Immature natural killer cell (primary cell): ENCODE results near the gene NPAS3. TPM values are rescaled to one million over a fixed set of nuclear protein-coding genes. Genes with fewer than 3 reads are reported as not detected.

Experiments used
- DNase-seq, 3 donors: peaks; one replicate each; pipeline ENCODE4 v3.0.0; 2022; ENCODE audit warnings: mixed read lengths in 1 of 3
- H3K27ac Mint-ChIP-seq, 6 donors: one replicate each; pipeline ENCODE4 v1.8.0; 2020; ENCODE audit warnings: mixed read lengths in 6 of 6, mild to moderate bottlenecking in 5 of 6, inconsistent platforms in 4 of 6, moderate library complexity in 3 of 6
- H3K27me3 Mint-ChIP-seq, 3 donors: one replicate each; pipeline ENCODE4 v1.8.0; 2020 to 2021; ENCODE audit warnings: low read depth in 3 of 3, mild to moderate bottlenecking in 3 of 3, mixed read lengths in 3 of 3, moderate library complexity in 3 of 3, inconsistent platforms in 1 of 3
- H3K36me3 Mint-ChIP-seq, 3 donors: one replicate each; pipeline ENCODE4 v1.8.0; 2020; ENCODE audit warnings: mixed read lengths in 3 of 3, inconsistent platforms in 2 of 3, mild to moderate bottlenecking in 2 of 3
- H3K4me1 Mint-ChIP-seq, 2 donors: one replicate each; pipeline ENCODE4 v1.8.0; 2020; ENCODE audit warnings: inconsistent platforms in 2 of 2, mild to moderate bottlenecking in 2 of 2, mixed read lengths in 2 of 2, moderate library complexity in 1 of 2
- H3K4me3 Mint-ChIP-seq, 5 donors: one replicate each; pipeline ENCODE4 v1.8.0; 2020; ENCODE audit warnings: mild to moderate bottlenecking in 5 of 5, mixed read lengths in 5 of 5, inconsistent platforms in 3 of 5, moderate library complexity in 3 of 5
- H3K9me3 Mint-ChIP-seq, 6 donors: one replicate each; pipeline ENCODE4 v1.8.0; 2020; ENCODE audit warnings: mild to moderate bottlenecking in 6 of 6, mixed read lengths in 6 of 6, inconsistent platforms in 4 of 6, moderate library complexity in 3 of 6
- polyA plus RNA-seq, 3 donors: library from polyadenylated mRNA; unstranded; fragments of 300-500 nt; fragmentation: Illumina TruSeq; gene quantifications; one replicate each; pipeline ENCODE4 v1.2.3, GENCODE V29; 2021

Gene NPAS3
- polyA plus RNA-seq, 3 donors from 2014 or later: not detected

- no peak overlapping the region for H3K4me3 Mint-ChIP-seq
- H3K27ac Mint-ChIP-seq: no peak overlapping the region
- no peaks in the 10 kb centered on the region for H3K4me1 Mint-ChIP-seq
- no peaks in the 10 kb centered on the region for H3K27me3 Mint-ChIP-seq
- no peaks in the 10 kb centered on the region for H3K36me3 Mint-ChIP-seq
- H3K9me3 Mint-ChIP-seq: peaks cover 6 to 47% (median 12%) of the 10 kb centered on the region in 6 donors
- no peak for DNase-seq
These were observed 403.8 kb downstream of the NPAS3 start for GRCh38 chr14:33342299-33342974.

GRCh38 chr14:33343016-33343415, 404.3 kb downstream of the NPAS3 start:
- H3K27ac Mint-ChIP-seq: no peak overlapping the region
- DNase-seq: no peak
- no peak overlapping the region for H3K4me3 Mint-ChIP-seq
- peaks cover 4 to 47% (median 12%) of the 10 kb centered on the region in 6 donors for H3K9me3 Mint-ChIP-seq
- H3K4me1 Mint-ChIP-seq: no peaks in the 10 kb centered on the region
- H3K27me3 Mint-ChIP-seq: no peaks in the 10 kb centered on the region
- H3K36me3 Mint-ChIP-seq: no peaks in the 10 kb centered on the region

GRCh38 chr14:33347796-33348195, 409.1 kb downstream of the NPAS3 start:
- Mint-ChIP-seq H3K36me3 (peaks cover 0 to 4% (median 3%) of the 10 kb centered on the region in 3 donors), H3K27me3 (peaks cover 0 to 2% (median 0%) of the 10 kb centered on the region in 3 donors), H3K4me1 (no peaks in the 10 kb centered on the region), H3K4me3 (no peak overlapping the region), H3K9me3 (peaks cover 3 to 53% (median 13%) of the 10 kb centered on the region in 6 donors), H3K27ac (no peak overlapping the region)
- DNase-seq: no peak

- DNase-seq: no peak
- peaks cover under 1 to 52% (median 12%) of the 10 kb centered on the region in 6 donors for H3K9me3 Mint-ChIP-seq
- H3K4me3 Mint-ChIP-seq: no peak overlapping the region
- H3K27ac Mint-ChIP-seq: no peak overlapping the region
- peaks cover 0 to 4% (median 3%) of the 10 kb centered on the region in 3 donors for H3K36me3 Mint-ChIP-seq
- no peaks in the 10 kb centered on the region for H3K4me1 Mint-ChIP-seq
- peaks cover 0 to 2% (median 0%) of the 10 kb centered on the region in 3 donors for H3K27me3 Mint-ChIP-seq
These were observed 409.8 kb downstream of the NPAS3 start for GRCh38 chr14:33348510-33348909.

- DNase-seq: no peak
- H3K9me3 Mint-ChIP-seq: peaks cover 3 to 55% (median 13%) of the 10 kb centered on the region in 6 donors
- peaks cover 0 to 2% (median 0%) of the 10 kb centered on the region in 3 donors for H3K27me3 Mint-ChIP-seq
- no peak overlapping the region for H3K4me3 Mint-ChIP-seq
- no peaks in the 10 kb centered on the region for H3K4me1 Mint-ChIP-seq
- no peak overlapping the region for H3K27ac Mint-ChIP-seq
- H3K36me3 Mint-ChIP-seq: peaks cover 0 to 4% (median 3%) of the 10 kb centered on the region in 3 donors
These were observed 411.2 kb downstream of the NPAS3 start for GRCh38 chr14:33349871-33350270.

GRCh38 chr14:33350366-33350990, 411.8 kb downstream of the NPAS3 start:
- Mint-ChIP-seq H3K9me3 (peaks cover 4 to 51% (median 14%) of the 10 kb centered on the region in 6 donors), H3K27me3 (peaks cover 0 to 2% (median 0%) of the 10 kb centered on the region in 3 donors), H3K4me3 (no peak overlapping the region), H3K4me1 (no peaks in the 10 kb centered on the region), H3K36me3 (peaks cover 0 to 4% (median 3%) of the 10 kb centered on the region in 3 donors), H3K27ac (no peak overlapping the region)
- no peak for DNase-seq

GRCh38 chr14:33352821-33353220, 414.1 kb downstream of the NPAS3 start:
- Mint-ChIP-seq H3K9me3 (peaks cover 4 to 45% (median 11%) of the 10 kb centered on the region in 6 donors), H3K4me1 (no peaks in the 10 kb centered on the region), H3K27ac (no peak overlapping the region), H3K27me3 (peaks cover 0 to 2% (median 0%) of the 10 kb centered on the region in 3 donors), H3K4me3 (no peak overlapping the region), H3K36me3 (peaks cover 0 to 4% (median 3%) of the 10 kb centered on the region in 3 donors)
- DNase-seq: no peak

GRCh38 chr14:33356181-33356580, 417.5 kb downstream of the NPAS3 start:
- H3K27ac Mint-ChIP-seq: no peak overlapping the region
- H3K36me3 Mint-ChIP-seq: no peaks in the 10 kb centered on the region
- peaks cover 5 to 43% (median 11%) of the 10 kb centered on the region in 6 donors for H3K9me3 Mint-ChIP-seq
- no peaks in the 10 kb centered on the region for H3K27me3 Mint-ChIP-seq
- H3K4me3 Mint-ChIP-seq: no peak overlapping the region
- DNase-seq: no peak
- H3K4me1 Mint-ChIP-seq: no peaks in the 10 kb centered on the region

- H3K36me3 Mint-ChIP-seq: no peaks in the 10 kb centered on the region
- DNase-seq: no peak
- H3K4me3 Mint-ChIP-seq: no peak overlapping the region
- H3K9me3 Mint-ChIP-seq: peaks cover 5 to 47% (median 12%) of the 10 kb centered on the region in 6 donors
- H3K4me1 Mint-ChIP-seq: no peaks in the 10 kb centered on the region
- H3K27me3 Mint-ChIP-seq: no peaks in the 10 kb centered on the region
- no peak overlapping the region for H3K27ac Mint-ChIP-seq
These were observed 418.7 kb downstream of the NPAS3 start for GRCh38 chr14:33357225-33358010.

GRCh38 chr14:33359288-33359881, 420.7 kb downstream of the NPAS3 start:
- H3K4me1 Mint-ChIP-seq: no peaks in the 10 kb centered on the region
- no peak overlapping the region for H3K27ac Mint-ChIP-seq
- H3K9me3 Mint-ChIP-seq: peaks cover 5 to 33% (median 12%) of the 10 kb centered on the region in 6 donors
- no peaks in the 10 kb centered on the region for H3K36me3 Mint-ChIP-seq
- no peak overlapping the region for H3K4me3 Mint-ChIP-seq
- no peak for DNase-seq
- no peaks in the 10 kb centered on the region for H3K27me3 Mint-ChIP-seq

- Mint-ChIP-seq H3K27me3 (no peaks in the 10 kb centered on the region), H3K27ac (no peak overlapping the region), H3K4me1 (no peaks in the 10 kb centered on the region), H3K36me3 (no peaks in the 10 kb centered on the region), H3K4me3 (no peak overlapping the region), H3K9me3 (peaks cover 2 to 27% (median 5%) of the 10 kb centered on the region in 6 donors)
- DNase-seq: no peak
These were observed 424.3 kb downstream of the NPAS3 start for GRCh38 chr14:33362934-33363333.

GRCh38 chr14:33363682-33364081, 425.0 kb downstream of the NPAS3 start:
- peaks cover 2 to 32% (median 5%) of the 10 kb centered on the region in 6 donors for H3K9me3 Mint-ChIP-seq
- H3K36me3 Mint-ChIP-seq: no peaks in the 10 kb centered on the region

GRCh38 chr14:33364466-33364865, 425.8 kb downstream of the NPAS3 start:
- no peak overlapping the region for H3K4me3 Mint-ChIP-seq
- no peaks in the 10 kb centered on the region for H3K4me1 Mint-ChIP-seq
- DNase-seq: no peak
- H3K27me3 Mint-ChIP-seq: no peaks in the 10 kb centered on the region
- H3K36me3 Mint-ChIP-seq: no peaks in the 10 kb centered on the region
- H3K27ac Mint-ChIP-seq: no peak overlapping the region
- peaks cover 0 to 26% (median 4%) of the 10 kb centered on the region in 6 donors for H3K9me3 Mint-ChIP-seq

More at GRCh38 chr14:33363682-33364081, 425.0 kb downstream of the NPAS3 start:
- Mint-ChIP-seq H3K27ac (no peak overlapping the region), H3K4me3 (no peak overlapping the region), H3K27me3 (no peaks in the 10 kb centered on the region), H3K4me1 (no peaks in the 10 kb centered on the region)
- DNase-seq: no peak
